Body of pancreas (tissue), 4 donors: ENCODE data around the gene HLA-DRA. TPM values are rescaled to one million over a fixed set of nuclear protein-coding genes. Genes with fewer than 3 reads are reported as not detected.

Source experiments
- ATAC-seq: fragments of 150-250 bp; one replicate; pipeline ENCODE4 v1.9.1; 2016
- DNase-seq, 4 donors: peaks; one replicate each; pipeline ENCODE4 v3.0.0-alpha.2; 2019
- H3K27ac ChIP-seq, 4 donors: fragments of 200-600 bp; sonication (generic); 1 replicate in 3 of 4; 2 replicates in 1 of 4; pipeline versions ENCODE4 v1.5.1 to v1.6.1; 2016 to 2019; ENCODE audit warnings: mild to moderate bottlenecking in 1 of 4, mixed read lengths in 1 of 4, moderate library complexity in 1 of 4
- H3K27me3 ChIP-seq, 2 donors: fragments of 200-600 bp; sonication (generic); one replicate each; pipeline ENCODE4 v1.6.0; 2016; ENCODE audit warnings: mild to moderate bottlenecking in 1 of 2
- H3K36me3 ChIP-seq, 2 donors: fragments of 200-600 bp; sonication (generic); replicated peaks in 1 of 2; 2 replicates each; pipeline ENCODE4 v1.5.1; 2016; ENCODE audit warnings: low read depth in 2 of 2; ENCODE audit not compliant: insufficient read depth in 1 of 2
- H3K4me1 ChIP-seq: fragments of 200-600 bp; sonication (generic); one replicate; pipeline ENCODE4 v1.6.0; 2016
- H3K4me3 ChIP-seq, 2 donors: fragments of 200-600 bp; sonication (generic); 1 replicate in 1 of 2; 2 replicates in 1 of 2; pipeline ENCODE4 v1.5.1; 2016 to 2019
- H3K9me3 ChIP-seq, 3 donors: fragments of 200-600 bp; sonication (generic); 1 replicate in 2 of 3; 2 replicates in 1 of 3; pipeline ENCODE4 v1.5.1; 2016
- POLR2A ChIP-seq, 3 donors: fragments of 450-650 bp; IDR thresholded peaks; one replicate each; pipeline ENCODE4 v1.6.1; 2016; ENCODE audit warnings: antibody characterized with exemption in 3 of 3, mild to moderate bottlenecking in 2 of 3
- WGBS, 2 donors: methylation state at CpG; one replicate each; pipeline ENCODE4 v1.1.5; 2017; 5-methylcytosine and 5-hydroxymethylcytosine counted together
- intact Hi-C: fragments of 100-400 bp; cut with DNase I; formaldehyde crosslinking; loops from one replicate; pipeline ENCODE4 v1.15.1; 2023
- total RNA-seq, 2 donors: library from RNA; depleted of rRNA; stranded (reverse); fragments of >200 nt; gene quantifications; one replicate each; pipeline ENCODE4 v1.1.0, GENCODE V29; 2016
- TF ChIP-seq, protein P1 (sequence below), 7 experiments: fragments of 450-650 bp in 4 of 7; fragments of 200-600 bp in 3 of 7; sonication (generic) in 3 of 7; IDR thresholded peaks; one replicate each; pipeline ENCODE4 v1.5.1; 2016 to 2019; ENCODE audit warnings: antibody characterized with exemption in 7 of 7

Gene HLA-DRA
- total RNA-seq, 2 donors from 2014 or later = 20.1 to 129 TPM

DNA sequence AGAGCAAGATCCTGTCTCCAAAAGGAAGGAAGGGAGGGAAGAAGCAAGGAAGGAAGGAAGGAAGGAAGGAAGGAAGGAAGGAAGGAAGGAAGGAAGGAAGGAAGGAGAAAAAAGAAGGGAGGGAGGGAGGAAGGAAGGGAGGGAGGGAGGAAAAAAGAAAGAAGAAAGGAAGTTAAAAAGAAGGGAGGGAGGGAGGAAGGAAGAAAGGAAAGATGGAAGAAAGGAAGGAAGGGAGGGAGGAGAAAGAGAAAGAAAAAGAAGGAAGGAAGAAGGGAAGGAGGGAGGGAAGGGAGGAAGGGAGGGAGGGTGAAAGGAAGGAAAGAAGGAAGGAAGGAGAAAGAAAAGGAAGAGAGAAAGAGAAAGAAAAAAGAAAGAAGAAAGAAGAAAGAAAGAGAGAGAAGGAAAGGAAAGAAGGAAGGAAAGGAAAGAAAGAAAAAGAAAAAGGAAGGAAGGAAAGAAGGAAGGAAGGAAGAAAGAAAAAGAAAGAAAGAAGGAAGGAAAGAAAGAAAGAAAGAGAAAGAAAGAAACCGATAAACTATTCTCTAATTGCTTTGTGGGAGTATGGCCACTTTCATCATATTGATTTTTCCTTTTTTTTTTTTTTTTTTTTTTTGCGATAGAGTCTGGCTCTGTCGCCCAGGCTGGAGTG, 9.5 kb downstream of the HLA-DRA start:
- no peaks in the 10 kb centered on the region for H3K4me1 ChIP-seq
- no peak for ATAC-seq
- WGBS, 2 donors = 47 to 69% methylated on average over 3 of the region's 3 CpGs
- H3K4me3 ChIP-seq = no peak overlapping the region
- DNase-seq = no peak
- no peak overlapping the region for H3K27ac ChIP-seq
- no peaks in the 10 kb centered on the region for H3K36me3 ChIP-seq
- intact Hi-C loops = no loop called here
- no peaks in the 10 kb centered on the region for H3K27me3 ChIP-seq
- no peak for TF ChIP-seq POLR2A (IDR thresholded peaks at IDR 0.05)
- TF ChIP-seq, protein P1, sequence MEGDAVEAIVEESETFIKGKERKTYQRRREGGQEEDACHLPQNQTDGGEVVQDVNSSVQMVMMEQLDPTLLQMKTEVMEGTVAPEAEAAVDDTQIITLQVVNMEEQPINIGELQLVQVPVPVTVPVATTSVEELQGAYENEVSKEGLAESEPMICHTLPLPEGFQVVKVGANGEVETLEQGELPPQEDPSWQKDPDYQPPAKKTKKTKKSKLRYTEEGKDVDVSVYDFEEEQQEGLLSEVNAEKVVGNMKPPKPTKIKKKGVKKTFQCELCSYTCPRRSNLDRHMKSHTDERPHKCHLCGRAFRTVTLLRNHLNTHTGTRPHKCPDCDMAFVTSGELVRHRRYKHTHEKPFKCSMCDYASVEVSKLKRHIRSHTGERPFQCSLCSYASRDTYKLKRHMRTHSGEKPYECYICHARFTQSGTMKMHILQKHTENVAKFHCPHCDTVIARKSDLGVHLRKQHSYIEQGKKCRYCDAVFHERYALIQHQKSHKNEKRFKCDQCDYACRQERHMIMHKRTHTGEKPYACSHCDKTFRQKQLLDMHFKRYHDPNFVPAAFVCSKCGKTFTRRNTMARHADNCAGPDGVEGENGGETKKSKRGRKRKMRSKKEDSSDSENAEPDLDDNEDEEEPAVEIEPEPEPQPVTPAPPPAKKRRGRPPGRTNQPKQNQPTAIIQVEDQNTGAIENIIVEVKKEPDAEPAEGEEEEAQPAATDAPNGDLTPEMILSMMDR (IDR thresholded peaks at IDR 0.05) = no peak
- no peaks in the 10 kb centered on the region for H3K9me3 ChIP-seq

DNA sequence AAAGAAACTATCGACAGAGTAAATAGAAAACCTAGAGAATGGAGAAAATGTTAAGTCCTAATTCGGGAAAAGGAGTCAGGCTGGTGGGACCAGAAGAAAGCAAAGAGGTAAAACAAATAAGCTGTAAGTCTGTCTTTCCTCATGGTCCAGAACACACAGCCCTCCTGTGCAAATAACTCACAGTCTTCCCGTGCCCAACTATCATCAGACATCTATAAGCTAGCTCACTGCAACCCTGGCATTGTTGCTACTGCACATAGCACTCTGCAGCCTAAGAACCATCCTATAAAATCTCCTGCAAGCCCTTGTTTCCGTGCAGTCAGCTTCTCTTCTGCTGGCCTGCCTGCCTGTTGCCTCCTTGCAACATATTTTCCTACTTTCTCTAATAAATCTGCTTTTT, 17.4 kb downstream of the HLA-DRA start:
- Histone ChIP-seq H3K4me3 (no peak overlapping the region), H3K27ac (no peak overlapping the region), H3K4me1 (no peaks in the 10 kb centered on the region), H3K27me3 (no peaks in the 10 kb centered on the region), H3K36me3 (no peaks in the 10 kb centered on the region), H3K9me3 (no peaks in the 10 kb centered on the region)
- ATAC-seq (no peak), DNase-seq (no peak)
- no peak for TF ChIP-seq POLR2A (IDR thresholded peaks at IDR 0.05)
- TF ChIP-seq, protein P1 (IDR thresholded peaks at IDR 0.05) = no peak
- intact Hi-C loops = no loop called here
- 53 to 65% methylated on average over 4 of the region's 4 CpGs for WGBS, 2 donors

DNA sequence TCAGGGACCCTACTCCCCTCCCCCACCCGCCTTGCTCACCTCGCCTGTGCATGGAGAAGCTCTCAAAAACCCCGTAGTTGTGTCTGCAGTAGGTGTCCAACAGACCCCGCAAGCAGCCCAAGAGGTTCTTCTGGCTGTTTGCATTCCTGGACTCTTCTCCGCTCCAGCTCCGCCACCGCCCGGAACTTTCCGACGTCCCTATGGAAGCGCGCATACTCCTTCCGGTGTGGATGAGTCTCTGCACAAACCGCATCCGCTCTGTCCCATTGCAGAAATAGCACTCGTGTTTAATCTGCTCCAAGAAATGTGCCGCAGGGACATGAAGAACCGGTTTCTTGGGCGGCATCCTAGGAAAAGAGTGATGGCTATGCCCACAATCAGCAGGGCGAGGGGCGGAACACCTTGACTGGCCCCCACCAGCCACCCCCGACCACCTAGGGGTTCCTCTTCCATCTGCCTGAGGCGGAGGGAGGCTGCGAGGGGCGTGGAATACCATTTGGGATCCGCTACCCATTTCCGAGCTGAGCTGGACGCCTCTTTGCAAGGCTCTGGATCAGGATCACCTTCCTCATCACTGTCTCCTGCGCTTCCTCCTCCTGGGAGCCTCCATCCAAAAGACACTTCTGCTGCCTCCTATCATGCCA, 20.2 kb downstream of the HLA-DRA start:
- DNase-seq (no peak), ATAC-seq (no peak)
- intact Hi-C loops = no loop called here
- Histone ChIP-seq H3K27me3 (no peaks in the 10 kb centered on the region), H3K9me3 (no peaks in the 10 kb centered on the region), H3K4me1 (no peaks in the 10 kb centered on the region), H3K27ac (no peak overlapping the region), H3K36me3 (no peaks in the 10 kb centered on the region), H3K4me3 (no peak overlapping the region)
- 44 to 69% methylated on average over 22 to 29 of the region's 29 CpGs for WGBS, 2 donors
- TF ChIP-seq POLR2A (IDR thresholded peaks at IDR 0.05) = no peak

DNA sequence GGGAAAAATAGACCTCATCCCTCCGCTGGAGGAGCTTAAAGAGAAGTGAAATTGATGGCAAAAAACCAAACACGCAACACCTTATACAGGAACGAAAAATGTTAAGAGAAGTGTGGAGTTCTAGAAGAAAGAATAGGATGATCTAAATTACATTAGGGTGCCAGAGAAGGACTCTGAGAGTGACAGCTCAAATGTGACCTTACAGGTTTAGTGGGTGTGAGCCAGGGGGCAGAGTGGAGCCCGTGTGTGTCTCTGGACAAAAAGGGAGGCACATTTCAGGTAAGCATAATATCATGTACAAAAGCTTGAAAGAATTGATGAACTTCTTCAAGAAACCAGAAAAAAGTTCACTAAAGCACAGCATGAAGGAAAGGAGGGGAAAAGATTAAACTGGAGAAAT, 20.8 kb downstream of the HLA-DRA start:
- TF ChIP-seq, protein P1 (IDR thresholded peaks at IDR 0.05) = no peak
- no peak for TF ChIP-seq POLR2A (IDR thresholded peaks at IDR 0.05)
- no peaks in the 10 kb centered on the region for H3K4me1 ChIP-seq
- no peak for DNase-seq
- intact Hi-C loops = no loop called here
- H3K4me3 ChIP-seq = no peak overlapping the region
- WGBS, 2 donors = 50 to 51% methylated on average over 4 of the region's 4 CpGs
- H3K9me3 ChIP-seq = no peaks in the 10 kb centered on the region
- H3K36me3 ChIP-seq = no peaks in the 10 kb centered on the region
- H3K27ac ChIP-seq = no peak overlapping the region
- ATAC-seq = no peak
- no peaks in the 10 kb centered on the region for H3K27me3 ChIP-seq

DNA sequence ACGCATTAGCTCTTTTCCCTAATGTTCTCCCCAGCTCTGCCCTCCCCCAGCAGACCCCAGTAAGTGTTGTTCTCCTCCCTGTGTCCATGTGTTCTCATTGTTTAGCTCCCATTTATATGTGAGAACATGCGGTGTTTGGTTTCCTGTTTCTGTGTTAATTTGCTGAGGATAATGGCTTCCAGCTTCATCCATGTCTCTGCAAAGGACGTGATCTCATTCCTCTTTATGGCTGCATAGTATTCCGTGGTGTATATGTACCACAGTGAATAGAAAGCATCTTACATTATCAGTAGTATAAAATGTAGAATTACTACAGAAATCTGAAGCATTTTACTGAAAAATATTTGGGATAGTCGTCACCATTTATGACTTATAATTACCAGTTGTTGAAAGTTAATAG, 21.8 kb downstream of the HLA-DRA start:
- 59 to 63% methylated on average over 5 of the region's 5 CpGs for WGBS, 2 donors
- no peak overlapping the region for H3K27ac ChIP-seq
- DNase-seq (no peak), ATAC-seq (no peak)
- H3K27me3 ChIP-seq = no peaks in the 10 kb centered on the region
- no peaks in the 10 kb centered on the region for H3K4me1 ChIP-seq
- no peak overlapping the region for H3K4me3 ChIP-seq
- TF ChIP-seq, protein P1 (IDR thresholded peaks at IDR 0.05) = no peak
- no peak for TF ChIP-seq POLR2A (IDR thresholded peaks at IDR 0.05)
- H3K36me3 ChIP-seq = no peaks in the 10 kb centered on the region
- no peaks in the 10 kb centered on the region for H3K9me3 ChIP-seq
- intact Hi-C loops = no loop called here
